NT2/D1 (cell line): ENCODE data around the gene SCFD1.

ENCODE experiments used
- YY1 ChIP-seq: IDR thresholded peaks from 2 replicates; pipeline ENCODE4 v1.6.1; 2011; ENCODE audit not compliant: insufficient read length, insufficient read depth
- ZNF274 ChIP-seq: IDR thresholded peaks from 2 replicates; pipeline ENCODE4 v1.6.1; 2011; ENCODE audit warnings: mild to moderate bottlenecking, low read depth, low read length

GRCh38 chr14:30656190-30656632, 34.1 kb downstream of the SCFD1 start:
- no peak for TF ChIP-seq ZNF274
- no peak for TF ChIP-seq YY1
